CD14-positive monocyte (primary cell): ENCODE measurements around the gene COL27A1. TPM values are rescaled to one million over a fixed set of nuclear protein-coding genes. Genes with fewer than 3 reads are reported as not detected.

Experiments
- DNase-seq, 3 donors: peaks; one replicate each; pipeline ENCODE4 v3.0.0-alpha.2; 2011 to 2022
- H2AFZ ChIP-seq: 2 replicates; pipeline ENCODE4 v1.6.0; 2012; ENCODE audit warnings: mild to moderate bottlenecking, low read depth, low read length, inconsistent platforms; ENCODE audit not compliant: insufficient read depth, poor library complexity, severe bottlenecking
- H3K27ac ChIP-seq, 2 donors: 1 replicate in 1 of 2; 2 replicates in 1 of 2; pipeline ENCODE4 v1.5.1; 2012 to 2013; ENCODE audit warnings: low read length in 2 of 2, control low read depth in 1 of 2, inconsistent platforms in 1 of 2, low read depth in 1 of 2, mild to moderate bottlenecking in 1 of 2
- H3K27me3 ChIP-seq, 2 donors: one replicate each; pipeline versions ENCODE4 v1.6.0 to v1.6.1; 2011 to 2013; ENCODE audit warnings: low read length in 2 of 2; ENCODE audit not compliant: control insufficient read depth in 2 of 2, insufficient read depth in 2 of 2
- H3K36me3 ChIP-seq, 2 donors: replicated peaks in 1 of 2; 1 replicate in 1 of 2; 2 replicates in 1 of 2; pipeline versions ENCODE4 v1.5.1 to v1.6.1; 2012 to 2013; ENCODE audit warnings: low read length in 2 of 2, control low read depth in 1 of 2, inconsistent platforms in 1 of 2, mild to moderate bottlenecking in 1 of 2; ENCODE audit not compliant: insufficient read depth in 2 of 2, control insufficient read depth in 1 of 2
- H3K4me1 ChIP-seq, 2 donors: 1 replicate in 1 of 2; 2 replicates in 1 of 2; pipeline versions ENCODE4 v1.5.1 to v1.6.1; 2012 to 2013; ENCODE audit warnings: low read length in 2 of 2, control low read depth in 1 of 2, inconsistent platforms in 1 of 2, mild to moderate bottlenecking in 1 of 2, moderate library complexity in 1 of 2; ENCODE audit not compliant: insufficient read depth in 2 of 2, control insufficient read depth in 1 of 2
- H3K4me2 ChIP-seq: replicated peaks from 2 replicates; pipeline ENCODE3; 2012; ENCODE audit warnings: low read length, moderate library complexity, mild to moderate bottlenecking; ENCODE audit not compliant: poor library complexity, severe bottlenecking; ENCODE audit errors: extremely low read depth
- H3K4me3 ChIP-seq, 3 experiments: fragments of 200-600 bp in 1 of 3; sonication (generic) in 1 of 3; replicated peaks in 1 of 3; 1 replicate in 2 of 3; 2 replicates in 1 of 3; pipeline ENCODE4 v1.5.1; 2011 to 2013; ENCODE audit warnings: low read length in 3 of 3, mild to moderate bottlenecking in 3 of 3, control low read depth in 2 of 3, low read depth in 2 of 3, inconsistent platforms in 1 of 3, moderate library complexity in 1 of 3
- H3K79me2 ChIP-seq: 2 replicates; pipeline ENCODE4 v1.6.0; 2012; ENCODE audit warnings: mild to moderate bottlenecking, control low read depth, inconsistent platforms, low read length, moderate library complexity; ENCODE audit not compliant: insufficient read depth
- H3K9ac ChIP-seq: 2 replicates; pipeline ENCODE4 v1.6.0; 2017; ENCODE audit warnings: low read length, mild to moderate bottlenecking; ENCODE audit not compliant: insufficient read depth, poor library complexity, severe bottlenecking
- H3K9me3 ChIP-seq, 2 donors: replicated peaks in 1 of 2; 1 replicate in 1 of 2; 2 replicates in 1 of 2; pipeline versions ENCODE4 v1.5.1 to v1.6.1; 2012 to 2013; ENCODE audit warnings: low read length in 2 of 2, control low read depth in 1 of 2; ENCODE audit not compliant: control insufficient read depth in 1 of 2, insufficient read depth in 1 of 2
- H4K20me1 ChIP-seq: 2 replicates; pipeline ENCODE4 v1.6.0; 2012; ENCODE audit warnings: mild to moderate bottlenecking, low read length, control low read depth, moderate library complexity; ENCODE audit not compliant: insufficient read depth
- H3K27ac Mint-ChIP-seq, 7 donors: one replicate each; pipeline ENCODE4 v1.8.0; 2020; ENCODE audit warnings: mild to moderate bottlenecking in 7 of 7, mixed read lengths in 7 of 7, moderate library complexity in 6 of 7, inconsistent platforms in 2 of 7
- H3K27me3 Mint-ChIP-seq, 3 donors: one replicate each; pipeline ENCODE4 v1.8.0; 2021 to 2022; ENCODE audit warnings: low read depth in 3 of 3, mild to moderate bottlenecking in 3 of 3, mixed read lengths in 3 of 3, moderate library complexity in 3 of 3, inconsistent platforms in 1 of 3
- H3K36me3 Mint-ChIP-seq, 2 donors: one replicate each; pipeline ENCODE4 v1.8.0; 2020; ENCODE audit warnings: mixed read lengths in 2 of 2, inconsistent platforms in 1 of 2, mild to moderate bottlenecking in 1 of 2
- H3K4me1 Mint-ChIP-seq: one replicate; pipeline ENCODE4 v1.8.0; 2020; ENCODE audit warnings: mild to moderate bottlenecking, mixed read lengths
- H3K4me3 Mint-ChIP-seq, 2 donors: one replicate each; pipeline ENCODE4 v1.8.0; 2020; ENCODE audit warnings: mild to moderate bottlenecking in 2 of 2, mixed read lengths in 2 of 2, moderate library complexity in 1 of 2
- H3K9me3 Mint-ChIP-seq, 7 donors: one replicate each; pipeline ENCODE4 v1.8.0; 2020 to 2022; ENCODE audit warnings: mixed read lengths in 7 of 7, mild to moderate bottlenecking in 6 of 7, moderate library complexity in 6 of 7, inconsistent platforms in 2 of 7
- WGBS: methylation state at CpG from one replicate; pipeline ENCODE4 v1.1.5; 2013; ENCODE audit warnings: missing lambda C conversion rate; ENCODE audit not compliant: insufficient coverage; 5-methylcytosine and 5-hydroxymethylcytosine counted together
- intact Hi-C, 2 donors: fragments of 100-400 bp; cut with micrococcal nuclease; formaldehyde crosslinking; loops; one replicate each; pipeline versions ENCODE4 v1.15.0 to v1.15.1; 2023
- polyA plus RNA-seq, 3 donors: library from polyadenylated mRNA; depleted of rRNA in 1 of 3; unstranded in 2 of 3; stranded (reverse) in 1 of 3; fragments of 300-500 nt in 2 of 3; fragments of >200 nt in 1 of 3; fragmentation: Illumina TruSeq in 2 of 3; gene quantifications; 1 replicate in 2 of 3; 2 replicates in 1 of 3; pipeline ENCODE4 v1.2.3, GENCODE V29; 2012 to 2021
- TF ChIP-seq, protein P1 (sequence below): fragments of 200-600 bp; IDR thresholded peaks from one replicate; pipeline ENCODE4 v1.8.0; 2022; ENCODE audit warnings: antibody characterized with exemption, mild to moderate bottlenecking

The COL27A1 gene
- polyA plus RNA-seq, 3 donors = 0.03 TPM; not detected in 2

- TF ChIP-seq, protein P1, sequence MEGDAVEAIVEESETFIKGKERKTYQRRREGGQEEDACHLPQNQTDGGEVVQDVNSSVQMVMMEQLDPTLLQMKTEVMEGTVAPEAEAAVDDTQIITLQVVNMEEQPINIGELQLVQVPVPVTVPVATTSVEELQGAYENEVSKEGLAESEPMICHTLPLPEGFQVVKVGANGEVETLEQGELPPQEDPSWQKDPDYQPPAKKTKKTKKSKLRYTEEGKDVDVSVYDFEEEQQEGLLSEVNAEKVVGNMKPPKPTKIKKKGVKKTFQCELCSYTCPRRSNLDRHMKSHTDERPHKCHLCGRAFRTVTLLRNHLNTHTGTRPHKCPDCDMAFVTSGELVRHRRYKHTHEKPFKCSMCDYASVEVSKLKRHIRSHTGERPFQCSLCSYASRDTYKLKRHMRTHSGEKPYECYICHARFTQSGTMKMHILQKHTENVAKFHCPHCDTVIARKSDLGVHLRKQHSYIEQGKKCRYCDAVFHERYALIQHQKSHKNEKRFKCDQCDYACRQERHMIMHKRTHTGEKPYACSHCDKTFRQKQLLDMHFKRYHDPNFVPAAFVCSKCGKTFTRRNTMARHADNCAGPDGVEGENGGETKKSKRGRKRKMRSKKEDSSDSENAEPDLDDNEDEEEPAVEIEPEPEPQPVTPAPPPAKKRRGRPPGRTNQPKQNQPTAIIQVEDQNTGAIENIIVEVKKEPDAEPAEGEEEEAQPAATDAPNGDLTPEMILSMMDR = no peak
- Histone ChIP-seq H3K9me3 (no peaks in the 10 kb centered on the region), H2AFZ (no peak overlapping the region), H3K4me1 (no peaks in the 10 kb centered on the region), H3K79me2 (no peaks in the 10 kb centered on the region), H3K4me3 (no peak overlapping the region), H4K20me1 (no peaks in the 10 kb centered on the region), H3K27me3 (no peaks in the 10 kb centered on the region), H3K9ac (no peak overlapping the region), H3K27ac (no peak overlapping the region), H3K36me3 (no peaks in the 10 kb centered on the region), H3K4me2 (no peak overlapping the region)
- H3K9me3 Mint-ChIP-seq = no peaks in the 10 kb centered on the region
- intact Hi-C loops = no loop called here
- 84% methylated on average over 5 of the region's 8 CpGs for WGBS
- H3K36me3 Mint-ChIP-seq = no peaks in the 10 kb centered on the region
- DNase-seq = no peak
- no peak overlapping the region for H3K27ac Mint-ChIP-seq
- no peak overlapping the region for H3K4me3 Mint-ChIP-seq
- H3K4me1 Mint-ChIP-seq = no peaks in the 10 kb centered on the region
- H3K27me3 Mint-ChIP-seq = peaks cover 0 to 2% (median 1%) of the 10 kb centered on the region in 3 donors
Measured at GRCh38 chr9:114220061-114220541, 64.8 kb downstream of the COL27A1 start.

DNA sequence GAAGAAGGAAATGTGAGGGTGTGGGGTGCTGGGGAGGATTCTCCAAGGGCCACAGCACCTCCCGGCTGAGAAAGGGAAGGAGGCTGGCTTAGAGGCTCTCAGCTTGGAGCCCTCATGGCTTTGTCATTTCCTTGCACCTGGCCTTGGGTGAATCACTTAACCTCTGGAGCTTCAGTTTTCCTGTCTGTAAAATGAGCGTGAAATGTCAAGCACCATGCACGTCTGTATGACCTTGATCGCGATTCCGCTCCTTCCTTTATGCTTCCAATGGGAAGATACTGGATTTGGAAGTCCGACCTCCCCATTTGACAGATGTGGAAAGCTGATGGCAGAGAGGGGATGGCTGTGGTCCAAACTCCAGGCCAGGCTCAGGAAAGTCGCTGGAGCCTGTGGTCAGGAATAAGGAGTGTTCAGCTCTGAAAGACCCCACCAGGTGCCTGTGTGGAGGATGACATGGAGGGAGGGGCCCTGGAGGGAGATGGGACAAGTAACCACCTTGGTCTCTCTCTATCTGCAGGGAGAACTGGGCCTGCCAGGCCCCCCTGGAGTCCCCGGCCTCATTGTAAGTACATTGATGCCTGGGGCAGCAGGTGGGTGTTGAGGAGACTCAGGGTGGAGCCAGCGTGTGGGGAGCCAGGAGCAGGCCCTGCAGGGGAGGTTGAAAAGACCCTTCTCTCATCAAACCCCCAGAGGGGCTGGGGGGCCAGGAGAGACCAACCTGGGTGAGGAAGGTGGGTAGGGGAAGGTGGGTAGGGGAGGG, 66.5 kb downstream of the COL27A1 start:
- no peaks in the 10 kb centered on the region for H3K9me3 Mint-ChIP-seq
- 84% methylated on average over 4 of the region's 10 CpGs for WGBS
- no peak overlapping the region for H3K4me3 ChIP-seq
- H3K27me3 Mint-ChIP-seq = peaks cover 0 to 4% (median 1%) of the 10 kb centered on the region in 3 donors
- H3K36me3 ChIP-seq = no peaks in the 10 kb centered on the region
- no peak for DNase-seq
- H3K27ac Mint-ChIP-seq = no peak overlapping the region
- H3K36me3 Mint-ChIP-seq = no peaks in the 10 kb centered on the region
- no peak overlapping the region for H2AFZ ChIP-seq
- H3K79me2 ChIP-seq = no peaks in the 10 kb centered on the region
- H3K27ac ChIP-seq = no peak overlapping the region
- TF ChIP-seq, protein P1 = no peak
- no peaks in the 10 kb centered on the region for H4K20me1 ChIP-seq
- no peak overlapping the region for H3K9ac ChIP-seq
- H3K9me3 ChIP-seq = no peaks in the 10 kb centered on the region
- no peaks in the 10 kb centered on the region for H3K27me3 ChIP-seq
- no peaks in the 10 kb centered on the region for H3K4me1 Mint-ChIP-seq
- H3K4me3 Mint-ChIP-seq = no peak overlapping the region
- H3K4me1 ChIP-seq = no peaks in the 10 kb centered on the region
- H3K4me2 ChIP-seq = no peak overlapping the region
- intact Hi-C loops = no loop called here
